Body of pancreas (tissue), 4 donors: ENCODE results near the gene MAP3K12. TPM values are rescaled to one million over a fixed set of nuclear protein-coding genes. Genes with fewer than 3 reads are reported as not detected.
A peak's percentile ranks its signal among the peaks of the same experiment; 100 is the strongest.

Experiments
- ATAC-seq: fragments of 150-250 bp; one replicate; pipeline ENCODE4 v1.9.1; 2016
- DNase-seq, 4 donors: peaks; one replicate each; pipeline ENCODE4 v3.0.0-alpha.2; 2019
- H3K27ac ChIP-seq, 4 donors: fragments of 200-600 bp; sonication (generic); 1 replicate in 3 of 4; 2 replicates in 1 of 4; pipeline versions ENCODE4 v1.5.1 to v1.6.1; 2016 to 2019; ENCODE audit warnings: mild to moderate bottlenecking in 1 of 4, mixed read lengths in 1 of 4, moderate library complexity in 1 of 4
- H3K27me3 ChIP-seq, 2 donors: fragments of 200-600 bp; sonication (generic); one replicate each; pipeline ENCODE4 v1.6.0; 2016; ENCODE audit warnings: mild to moderate bottlenecking in 1 of 2
- H3K36me3 ChIP-seq, 2 donors: fragments of 200-600 bp; sonication (generic); replicated peaks in 1 of 2; 2 replicates each; pipeline ENCODE4 v1.5.1; 2016; ENCODE audit warnings: low read depth in 2 of 2; ENCODE audit not compliant: insufficient read depth in 1 of 2
- H3K4me1 ChIP-seq: fragments of 200-600 bp; sonication (generic); one replicate; pipeline ENCODE4 v1.6.0; 2016
- H3K4me3 ChIP-seq, 2 donors: fragments of 200-600 bp; sonication (generic); 1 replicate in 1 of 2; 2 replicates in 1 of 2; pipeline ENCODE4 v1.5.1; 2016 to 2019
- H3K9me3 ChIP-seq, 3 donors: fragments of 200-600 bp; sonication (generic); 1 replicate in 2 of 3; 2 replicates in 1 of 3; pipeline ENCODE4 v1.5.1; 2016
- CTCF ChIP-seq, 7 experiments: fragments of 450-650 bp in 4 of 7; fragments of 200-600 bp in 3 of 7; sonication (generic) in 3 of 7; IDR thresholded peaks; one replicate each; pipeline ENCODE4 v1.5.1; 2016 to 2019; ENCODE audit warnings: antibody characterized with exemption in 7 of 7
- POLR2A ChIP-seq, 3 donors: fragments of 450-650 bp; IDR thresholded peaks; one replicate each; pipeline ENCODE4 v1.6.1; 2016; ENCODE audit warnings: antibody characterized with exemption in 3 of 3, mild to moderate bottlenecking in 2 of 3
- WGBS, 2 donors: methylation state at CpG; one replicate each; pipeline ENCODE4 v1.1.5; 2017; 5-methylcytosine and 5-hydroxymethylcytosine counted together
- intact Hi-C: fragments of 100-400 bp; cut with DNase I; formaldehyde crosslinking; loops from one replicate; pipeline ENCODE4 v1.15.1; 2023
- total RNA-seq, 2 donors: library from RNA; depleted of rRNA; stranded (reverse); fragments of >200 nt; gene quantifications; one replicate each; pipeline ENCODE4 v1.1.0, GENCODE V29; 2016

The MAP3K12 gene
- total RNA-seq, 2 donors from 2014 or later, result 10.9 to 34.6 TPM

- no peaks in the 10 kb centered on the region for H3K27me3 ChIP-seq
- no peak for TF ChIP-seq POLR2A (IDR thresholded peaks at IDR 0.05)
- no peak for TF ChIP-seq CTCF (IDR thresholded peaks at IDR 0.05)
- H3K9me3 ChIP-seq, result no peaks in the 10 kb centered on the region
- intact Hi-C loops, result loop anchor here (10.0 kb wide), 1 partner anchor 152 kb away; no protein-coding TSS in a partner anchor
- H3K4me1 ChIP-seq, result peaks cover 31% of the 10 kb centered on the region
- no peak overlapping the region for H3K27ac ChIP-seq
- 10 to 27% methylated on average over 2 of the region's 2 CpGs for WGBS, 2 donors
- no peak overlapping the region for H3K4me3 ChIP-seq
- ATAC-seq (no peak), DNase-seq (no peak)
- H3K36me3 ChIP-seq, result peaks cover 0 to 4% of the 10 kb centered on the region in 2 donors
Measured at GRCh38 chr12:53506450-53506785, 7.2 kb upstream of the MAP3K12 start.

- H3K27ac ChIP-seq, result no peak overlapping the region
- no peak for DNase-seq
Measured at GRCh38 chr12:53505555-53506449, 6.5 kb upstream of the MAP3K12 start.

GRCh38 chr12:53505086-53505485 is 5.8 kb upstream of the MAP3K12 start:
- intact Hi-C loops, result loop anchor here (10.0 kb wide), 1 partner anchor 150 kb away; no protein-coding TSS in a partner anchor
- TF ChIP-seq POLR2A (IDR thresholded peaks at IDR 0.05) (no peak), CTCF (IDR thresholded peaks at IDR 0.05) (no peak)
- WGBS, 2 donors, result 83 to 88% methylated on average over 8 to 10 of the region's 10 CpGs
- DNase-seq (no peak), ATAC-seq (no peak)
- peaks cover 34% of the 10 kb centered on the region for H3K4me1 ChIP-seq
- H3K4me3 ChIP-seq, result no peak overlapping the region
- no peaks in the 10 kb centered on the region for H3K9me3 ChIP-seq
- no peaks in the 10 kb centered on the region for H3K27me3 ChIP-seq
- peaks cover 0 to 4% of the 10 kb centered on the region in 2 donors for H3K36me3 ChIP-seq
- H3K27ac ChIP-seq, result no peak overlapping the region

More at GRCh38 chr12:53505555-53506449, 6.5 kb upstream of the MAP3K12 start:
- Histone ChIP-seq H3K27me3 (no peaks in the 10 kb centered on the region), H3K4me3 (no peak overlapping the region), H3K4me1 (peaks cover 32% of the 10 kb centered on the region), H3K36me3 (peaks cover 0 to 4% of the 10 kb centered on the region in 2 donors), H3K9me3 (no peaks in the 10 kb centered on the region)
- intact Hi-C loops, result loop anchor here (10.0 kb wide), 1 partner anchor 151 kb away; no protein-coding TSS in a partner anchor
- 78 to 87% methylated on average over 11 to 19 of the region's 19 CpGs for WGBS, 2 donors
- no peak for ATAC-seq
- TF ChIP-seq CTCF (IDR thresholded peaks at IDR 0.05) (no peak), POLR2A (IDR thresholded peaks at IDR 0.05) (no peak)

GRCh38 chr12:53504004-53504920 is 5.0 kb upstream of the MAP3K12 start:
- H3K27ac ChIP-seq, result peak overlapping the region in 2 of 4 donors; percentile 98 to 99
- 79 to 84% methylated on average over 13 to 14 of the region's 14 CpGs for WGBS, 2 donors

More at GRCh38 chr12:53504004-53504920, 5.0 kb upstream of the MAP3K12 start:
- Histone ChIP-seq H3K27me3 (no peaks in the 10 kb centered on the region), H3K36me3 (peaks cover 0 to 4% of the 10 kb centered on the region in 2 donors), H3K4me3 (no peak overlapping the region), H3K4me1 (peaks cover 43% of the 10 kb centered on the region), H3K9me3 (no peaks in the 10 kb centered on the region)
- TF ChIP-seq CTCF (IDR thresholded peaks at IDR 0.05) (no peak), POLR2A (IDR thresholded peaks at IDR 0.05) (no peak)
- intact Hi-C loops, result loop anchor here (10.0 kb wide), 1 partner anchor 149 kb away; no protein-coding TSS in a partner anchor
- DNase-seq, result no peak
- ATAC-seq, result no peak
